ENCODE data around the gene NEDD4L.

GRCh38 chr18:58335223-58335622 is 291.2 kb downstream of the NEDD4L start:
- TF ChIP-seq CTCF (IDR thresholded peaks at IDR 0.05) (no peak), RCOR1 (IDR thresholded peaks at IDR 0.05; ENCODE audit: low read length) (no peak), EP300 (IDR thresholded peaks at IDR 0.05; ENCODE audit: borderline replicate concordance in 1 of 2, low read depth in 1 of 2, low read length in 1 of 2) (no peak), RFX5 (IDR thresholded peaks at IDR 0.05; ENCODE audit: low read length) (no peak), CHD2 (IDR thresholded peaks at IDR 0.05; ENCODE audit: low read length, partially characterized antibody) (no peak), NRF1 (IDR thresholded peaks at IDR 0.05; ENCODE audit: low read depth, low read length) (no peak), USF1 (IDR thresholded peaks at IDR 0.05; ENCODE audit: borderline replicate concordance, low read depth) (no peak), GABPA (IDR thresholded peaks at IDR 0.05; ENCODE audit: low read depth) (no peak), FOXM1 (IDR thresholded peaks at IDR 0.05; ENCODE audit: low read depth) (no peak), PBX3 (IDR thresholded peaks at IDR 0.05) (no peak)

All from SK-N-SH (cell line).